Measurements from ENCODE around the gene ST6GALNAC4.

The ST6GALNAC4 gene

GRCh38 chr9:127910613-127911205 is 6.1 kb downstream of the ST6GALNAC4 start:
- DNase-seq, result no peak

- no peak for DNase-seq
Observed at GRCh38 chr9:127909839-127910273, 7.0 kb downstream of the ST6GALNAC4 start.

GRCh38 chr9:127908660-127908926 is 8.2 kb downstream of the ST6GALNAC4 start:
- DNase-seq, result no peak

GRCh38 chr9:127907867-127908659 is 8.8 kb downstream of the ST6GALNAC4 start:
- no peak for DNase-seq

- no peak for DNase-seq
Observed at GRCh38 chr9:127905788-127906191, 11.1 kb downstream of the ST6GALNAC4 start.

- no peak for DNase-seq
Observed at GRCh38 chr9:127905004-127905728, 11.7 kb downstream of the ST6GALNAC4 start.

- DNase-seq, result no peak
Observed at GRCh38 chr9:127904561-127905003, 12.3 kb downstream of the ST6GALNAC4 start.

- no peak for DNase-seq
Observed at GRCh38 chr9:127903557-127904475, 13.0 kb downstream of the ST6GALNAC4 start.

- no peak for DNase-seq
Observed at GRCh38 chr9:127899128-127899943, 17.5 kb downstream of the ST6GALNAC4 start, which contains the start of gene ST6GALNAC6. Gene ST6GALNAC6, minus strand, starts transcription at chr9:127899603. Its CDS starts 1,622 bp downstream, at chr9:127897981.

GRCh38 chr9:127898433-127899127 is 18.3 kb downstream of the ST6GALNAC4 start:
- no peak for DNase-seq

GRCh38 chr9:127897193-127897692 is 19.6 kb downstream of the ST6GALNAC4 start:
- DNase-seq, result no peak

- DNase-seq, result no peak
Observed at GRCh38 chr9:127896395-127897192, 20.2 kb downstream of the ST6GALNAC4 start.

- DNase-seq, result no peak
Observed at GRCh38 chr9:127895811-127896210, 21.0 kb downstream of the ST6GALNAC4 start.

- no peak for DNase-seq
Observed at GRCh38 chr9:127893392-127893791, 23.4 kb downstream of the ST6GALNAC4 start.

- DNase-seq, result no peak
Observed at GRCh38 chr9:127892831-127893230, 24.0 kb downstream of the ST6GALNAC4 start.

GRCh38 chr9:127890053-127890452 is 26.8 kb downstream of the ST6GALNAC4 start:
- DNase-seq, result no peak

- no peak for DNase-seq
Observed at GRCh38 chr9:127887792-127888191, 29.0 kb downstream of the ST6GALNAC4 start.

- DNase-seq, result no peak
Observed at GRCh38 chr9:127886401-127886972, 30.4 kb downstream of the ST6GALNAC4 start.

- no peak for DNase-seq
Observed at GRCh38 chr9:127885508-127886281, 31.1 kb downstream of the ST6GALNAC4 start.

All from NCI-H524 treated with DMSO at 0.1 percent for 48 hours (cell line).